Uterus (tissue), 4 donors: ENCODE results near the gene ACVR1. TPM values are rescaled to one million over a fixed set of nuclear protein-coding genes. Genes with fewer than 3 reads are reported as not detected.

Experiments
- DNase-seq, 2 donors: peaks; one replicate each; pipeline ENCODE4 v3.0.0-alpha.2; 2019 to 2020
- H3K27ac ChIP-seq, 2 donors: fragments of 200-600 bp; sonication (generic); 1 replicate in 1 of 2; 2 replicates in 1 of 2; pipeline ENCODE4 v1.5.1; 2016 to 2018
- H3K27me3 ChIP-seq, 2 donors: fragments of 200-600 bp; sonication (generic); one replicate each; pipeline ENCODE4 v1.5.1; 2018 to 2019; ENCODE audit warnings: control low read depth in 1 of 2
- H3K36me3 ChIP-seq, 2 donors: fragments of 200-600 bp; sonication (generic); one replicate each; pipeline ENCODE4 v1.5.1; 2019; ENCODE audit warnings: control low read depth in 1 of 2
- H3K4me1 ChIP-seq, 2 donors: fragments of 200-600 bp; sonication (generic); one replicate each; pipeline ENCODE4 v1.5.1; 2018 to 2019; ENCODE audit warnings: control low read depth in 1 of 2
- H3K4me3 ChIP-seq, 2 donors: fragments of 200-600 bp; sonication (generic); 1 replicate in 1 of 2; 2 replicates in 1 of 2; pipeline ENCODE4 v1.5.1; 2018 to 2019; ENCODE audit warnings: mild to moderate bottlenecking in 1 of 2
- H3K9me3 ChIP-seq, 2 donors: fragments of 200-600 bp; sonication (generic); one replicate each; pipeline ENCODE4 v1.5.1; 2019; ENCODE audit warnings: control low read depth in 1 of 2
- POLR2A ChIP-seq, 2 donors: fragments of 450-650 bp; IDR thresholded peaks; one replicate each; pipeline ENCODE4 v1.6.1; 2016; ENCODE audit warnings: antibody characterized with exemption in 2 of 2, mild to moderate bottlenecking in 1 of 2, moderate library complexity in 1 of 2
- intact Hi-C: fragments of 100-400 bp; cut with DNase I; formaldehyde crosslinking; loops from one replicate; pipeline ENCODE4 v1.15.1; 2023; ENCODE audit warnings: low total_unique reads
- total RNA-seq, 4 donors: library from RNA; depleted of rRNA in 3 of 4; stranded (reverse); fragments of >200 nt in 3 of 4; gene quantifications; one replicate each; pipeline versions ENCODE4 v1.1.0 to v1.2.4, GENCODE V29; 2014 to 2023
- TF ChIP-seq, protein P1 (sequence below), 4 experiments: fragments of 200-600 bp in 2 of 4; fragments of 450-650 bp in 2 of 4; sonication (generic) in 2 of 4; IDR thresholded peaks; one replicate each; pipeline ENCODE4 v1.5.1; 2016 to 2019; ENCODE audit warnings: antibody characterized with exemption in 4 of 4, mild to moderate bottlenecking in 2 of 4, moderate library complexity in 1 of 4
- donor health status: DM: yes; HTN: yes; CAD: no.

Gene ACVR1
- total RNA-seq, 4 donors from 2014 or later, result 30.3 to 398 (median 46.7) TPM

DNA sequence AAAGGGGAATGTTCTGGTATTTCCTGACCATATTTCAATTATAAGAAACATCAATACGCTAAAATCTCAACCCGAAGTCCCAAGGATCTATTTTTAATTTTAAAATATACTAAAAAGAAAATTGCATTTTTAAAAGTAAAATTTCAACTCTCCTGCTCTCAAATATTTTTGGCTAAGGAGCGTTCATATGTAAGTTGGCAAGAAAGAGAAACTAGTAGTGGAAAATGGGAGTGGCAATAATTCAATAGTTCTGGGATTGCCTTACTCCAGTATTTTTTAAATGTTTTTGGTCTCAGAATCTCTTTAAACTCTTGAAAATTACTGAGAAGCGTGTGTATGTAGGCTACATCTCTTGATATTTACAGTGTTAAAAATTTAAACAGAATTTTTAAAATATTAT lies 72.7 kb downstream of the ACVR1 start:
- Histone ChIP-seq H3K27me3 (no peaks in the 10 kb centered on the region), H3K36me3 (no peaks in the 10 kb centered on the region), H3K27ac (no peak overlapping the region), H3K4me3 (no peak overlapping the region), H3K4me1 (no peaks in the 10 kb centered on the region), H3K9me3 (no peaks in the 10 kb centered on the region)
- no peak for DNase-seq
- intact Hi-C loops, result no loop called here
- TF ChIP-seq, protein P1, sequence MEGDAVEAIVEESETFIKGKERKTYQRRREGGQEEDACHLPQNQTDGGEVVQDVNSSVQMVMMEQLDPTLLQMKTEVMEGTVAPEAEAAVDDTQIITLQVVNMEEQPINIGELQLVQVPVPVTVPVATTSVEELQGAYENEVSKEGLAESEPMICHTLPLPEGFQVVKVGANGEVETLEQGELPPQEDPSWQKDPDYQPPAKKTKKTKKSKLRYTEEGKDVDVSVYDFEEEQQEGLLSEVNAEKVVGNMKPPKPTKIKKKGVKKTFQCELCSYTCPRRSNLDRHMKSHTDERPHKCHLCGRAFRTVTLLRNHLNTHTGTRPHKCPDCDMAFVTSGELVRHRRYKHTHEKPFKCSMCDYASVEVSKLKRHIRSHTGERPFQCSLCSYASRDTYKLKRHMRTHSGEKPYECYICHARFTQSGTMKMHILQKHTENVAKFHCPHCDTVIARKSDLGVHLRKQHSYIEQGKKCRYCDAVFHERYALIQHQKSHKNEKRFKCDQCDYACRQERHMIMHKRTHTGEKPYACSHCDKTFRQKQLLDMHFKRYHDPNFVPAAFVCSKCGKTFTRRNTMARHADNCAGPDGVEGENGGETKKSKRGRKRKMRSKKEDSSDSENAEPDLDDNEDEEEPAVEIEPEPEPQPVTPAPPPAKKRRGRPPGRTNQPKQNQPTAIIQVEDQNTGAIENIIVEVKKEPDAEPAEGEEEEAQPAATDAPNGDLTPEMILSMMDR (IDR thresholded peaks at IDR 0.05), result no peak
- no peak for TF ChIP-seq POLR2A (IDR thresholded peaks at IDR 0.05)

DNA sequence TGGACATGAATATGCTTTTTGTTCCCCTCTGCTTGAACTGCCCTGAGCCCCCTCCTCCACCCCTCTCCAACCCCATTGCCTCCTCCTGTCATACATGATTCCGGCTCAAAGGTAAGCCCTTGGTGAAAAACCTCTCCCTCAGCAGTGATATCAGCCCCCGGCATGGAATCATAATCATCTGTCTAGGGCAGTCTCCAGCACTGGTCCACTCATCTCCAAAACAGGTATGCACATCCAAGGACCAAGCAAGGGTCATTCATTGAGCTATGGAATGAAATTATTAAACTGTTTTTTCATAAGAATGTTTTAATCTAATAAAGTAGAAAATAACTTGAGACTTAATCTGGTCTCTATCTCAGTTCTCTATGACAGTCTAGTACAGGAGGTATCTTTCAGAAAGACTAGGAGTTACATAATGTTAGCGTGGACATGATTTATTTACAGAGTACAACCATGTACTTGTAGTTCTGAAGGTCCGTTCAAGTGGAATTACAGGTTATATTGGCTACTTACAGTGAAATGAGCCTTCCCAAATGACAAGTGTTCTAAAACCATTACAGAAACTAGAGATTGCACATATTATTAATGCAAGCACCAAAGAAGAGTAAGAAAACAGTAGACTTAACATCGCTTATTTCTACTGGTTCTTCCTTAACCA lies 75.2 kb downstream of the ACVR1 start:
- Histone ChIP-seq H3K4me3 (no peak overlapping the region), H3K4me1 (no peaks in the 10 kb centered on the region), H3K36me3 (no peaks in the 10 kb centered on the region), H3K27ac (no peak overlapping the region), H3K9me3 (no peaks in the 10 kb centered on the region), H3K27me3 (no peaks in the 10 kb centered on the region)
- no peak for DNase-seq
- TF ChIP-seq POLR2A (IDR thresholded peaks at IDR 0.05), result no peak
- TF ChIP-seq, protein P1 (IDR thresholded peaks at IDR 0.05), result no peak
- intact Hi-C loops, result no loop called here

DNA sequence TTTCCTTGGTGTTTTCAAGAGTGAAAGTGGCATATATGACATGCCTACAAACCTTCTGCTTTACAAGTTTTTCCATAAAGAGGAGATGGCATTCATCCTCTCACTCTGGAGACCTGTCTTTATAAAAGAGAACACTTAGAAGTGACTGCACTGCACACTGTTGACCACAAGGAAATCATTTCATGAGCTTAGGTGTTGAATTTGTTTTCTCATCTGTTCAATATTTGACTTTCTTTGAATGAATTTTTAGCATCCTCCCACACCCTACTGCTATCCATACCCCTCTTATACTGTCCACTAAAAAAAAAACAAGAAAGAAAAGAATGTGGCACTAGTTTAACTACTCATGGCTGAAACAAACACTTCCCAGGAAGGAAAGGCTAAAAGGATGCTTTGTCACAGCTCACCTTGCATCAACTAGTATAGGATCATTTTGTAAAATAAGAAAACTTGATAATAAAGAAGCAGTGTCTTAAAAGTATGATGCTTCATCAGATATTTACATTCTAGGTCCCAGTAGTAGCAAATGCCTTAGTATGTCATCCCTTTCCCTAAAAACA lies 83.0 kb downstream of the ACVR1 start:
- no peak for DNase-seq
- H3K4me1 ChIP-seq, result no peaks in the 10 kb centered on the region
- H3K27ac ChIP-seq, result no peak overlapping the region
- H3K27me3 ChIP-seq, result no peaks in the 10 kb centered on the region
- TF ChIP-seq, protein P1 (IDR thresholded peaks at IDR 0.05), result no peak
- TF ChIP-seq POLR2A (IDR thresholded peaks at IDR 0.05), result no peak
- intact Hi-C loops, result no loop called here
- no peaks in the 10 kb centered on the region for H3K36me3 ChIP-seq
- H3K4me3 ChIP-seq, result no peak overlapping the region
- no peaks in the 10 kb centered on the region for H3K9me3 ChIP-seq

DNA sequence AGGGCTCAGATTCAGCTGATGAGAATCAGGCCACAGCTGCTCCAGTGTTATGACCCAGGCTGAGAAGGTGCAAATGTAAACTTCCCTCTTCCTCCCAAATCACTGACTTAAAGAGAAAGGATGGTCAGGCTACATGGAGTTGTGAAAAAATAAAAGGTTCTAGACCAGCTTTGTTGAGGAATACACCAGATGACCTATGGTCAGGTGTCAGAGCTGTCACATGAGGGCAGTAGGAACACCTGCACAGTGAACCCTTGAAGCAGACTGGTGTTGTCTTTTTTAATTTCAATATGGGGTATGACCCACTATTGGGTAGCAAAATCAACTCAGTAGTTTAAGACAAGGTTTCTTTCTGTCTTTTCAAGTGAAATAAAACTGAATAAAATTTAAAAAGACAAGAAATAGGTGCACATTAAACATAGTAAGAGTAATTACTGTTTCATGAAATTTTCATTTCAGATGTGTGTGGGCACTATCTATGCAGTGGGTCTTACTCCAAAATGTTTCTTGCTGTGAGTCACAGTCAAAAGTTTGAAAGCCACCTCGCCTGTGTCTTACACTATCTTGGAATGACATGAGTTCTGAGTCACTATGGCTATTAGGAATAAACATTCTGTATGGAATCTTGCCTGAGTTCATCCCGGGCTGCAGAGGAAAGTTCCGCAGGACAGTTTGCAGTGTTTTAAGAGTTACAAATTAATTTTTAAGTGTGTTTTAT lies 83.6 kb downstream of the ACVR1 start:
- intact Hi-C loops, result no loop called here

More for the DNA sequence above, 83.6 kb downstream of the ACVR1 start:
- DNase-seq, result no peak
- no peak for TF ChIP-seq POLR2A (IDR thresholded peaks at IDR 0.05)
- TF ChIP-seq, protein P1 (IDR thresholded peaks at IDR 0.05), result no peak
- Histone ChIP-seq H3K36me3 (no peaks in the 10 kb centered on the region), H3K4me1 (no peaks in the 10 kb centered on the region), H3K27ac (no peak overlapping the region), H3K27me3 (no peaks in the 10 kb centered on the region), H3K4me3 (no peak overlapping the region), H3K9me3 (no peaks in the 10 kb centered on the region)
